HFF-Myc (cell line): Measurements from ENCODE around the gene CDKN2B-AS1.

Experiments
- DNase-seq: peaks from one replicate; pipeline ENCODE4 v3.0.0-alpha.2; 2011; ENCODE audit warnings: low read depth; ENCODE audit errors: extremely low read depth
- H3K4me3 ChIP-seq: replicated peaks from 2 replicates; pipeline ENCODE4 v1.5.1; 2011; ENCODE audit warnings: low read depth, mild to moderate bottlenecking, control low read depth, low read length
- CTCF ChIP-seq: IDR thresholded peaks from 2 replicates; pipeline ENCODE4 v1.5.1; 2012; ENCODE audit warnings: mild to moderate bottlenecking, low read depth, low read length, control low read depth; ENCODE audit errors: missing control alignments

The CDKN2B-AS1 gene

DNA sequence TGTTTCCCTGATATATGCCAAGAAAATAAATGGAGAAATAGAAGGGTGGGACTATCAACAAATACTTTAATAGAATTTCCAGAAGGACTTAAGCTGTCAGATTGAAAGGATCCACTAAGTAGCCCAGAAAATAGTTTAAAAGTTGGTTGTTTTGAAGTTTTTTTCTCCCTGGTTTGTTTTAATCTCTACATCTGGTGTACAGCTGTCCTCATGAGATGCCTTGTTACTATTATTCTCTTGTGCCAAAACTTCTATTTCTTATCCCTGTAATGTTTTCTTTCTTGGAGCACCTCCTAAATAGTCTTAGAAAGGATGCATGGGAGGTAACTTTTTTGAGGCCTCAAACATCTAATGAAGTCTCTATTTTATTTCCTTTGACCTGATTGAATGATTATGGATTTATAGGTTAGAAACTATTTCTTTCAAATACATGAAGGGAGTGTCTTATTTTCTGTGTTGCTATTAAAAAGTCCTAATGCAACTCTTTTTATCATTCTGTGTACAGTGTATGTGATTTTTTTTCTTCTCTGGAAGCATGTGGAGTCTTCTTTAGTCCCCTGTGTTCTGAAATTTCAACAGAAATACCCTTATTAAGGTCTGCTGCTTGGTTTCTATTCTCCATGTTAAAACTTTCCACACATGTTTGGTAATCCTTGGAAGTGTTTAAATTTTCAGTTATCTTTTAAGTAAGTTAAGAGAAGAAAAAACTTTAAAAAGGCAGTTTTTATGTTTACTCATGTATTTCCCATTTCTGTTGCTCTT is 154.5 kb downstream of the CDKN2B-AS1 start:
- no peak for DNase-seq
- no peak for TF ChIP-seq CTCF

GRCh38 chr9:22154064-22154463 is 159.5 kb downstream of the CDKN2B-AS1 start:
- no peak for TF ChIP-seq CTCF
- H3K4me3 ChIP-seq, result no peak overlapping the region
- no peak for DNase-seq

More for the DNA sequence above, 154.5 kb downstream of the CDKN2B-AS1 start:
- H3K4me3 ChIP-seq, result no peak overlapping the region

GRCh38 chr9:22156586-22156985 is 162.0 kb downstream of the CDKN2B-AS1 start:
- no peak for TF ChIP-seq CTCF
- no peak overlapping the region for H3K4me3 ChIP-seq
- no peak for DNase-seq

- no peak for TF ChIP-seq CTCF
- no peak for DNase-seq
- H3K4me3 ChIP-seq, result no peak overlapping the region
These were observed 162.7 kb downstream of the CDKN2B-AS1 start for GRCh38 chr9:22157276-22157675.

- TF ChIP-seq CTCF, result no peak
- H3K4me3 ChIP-seq, result no peak overlapping the region
- DNase-seq, result no peak
These were observed 163.2 kb downstream of the CDKN2B-AS1 start for GRCh38 chr9:22157828-22158227.

- no peak overlapping the region for H3K4me3 ChIP-seq
- DNase-seq, result no peak
- no peak for TF ChIP-seq CTCF
These were observed 163.7 kb downstream of the CDKN2B-AS1 start for GRCh38 chr9:22158271-22158670.

- TF ChIP-seq CTCF, result no peak
- DNase-seq, result no peak
- no peak overlapping the region for H3K4me3 ChIP-seq
These were observed 164.3 kb downstream of the CDKN2B-AS1 start for GRCh38 chr9:22158927-22159346.
